HCT116 (cell line): ENCODE results near the gene KRTAP5-4. TPM values are rescaled to one million over a fixed set of nuclear protein-coding genes. Genes with fewer than 3 reads are reported as not detected.

ENCODE experiments used
- ATAC-seq: fragments of 200-7000 bp; cut with Tn5 transposase; 2 replicates; pipeline ENCODE4 v1.9.1; 2020; ENCODE audit warnings: mild to moderate bottlenecking, moderate library complexity
- BruUV-seq: library from RNA; stranded (reverse); fragments of 400-500 nt; replicated peaks from 2 replicates; lab custom pipeline; 2021; lab: Mats Ljungman, UMichigan
- CTCF ChIA-PET: fragments of 300-600 bp; sonication (Branson Sonifier 250); formaldehyde crosslinking; loops from one replicate; lab custom pipeline; 2021; ENCODE audit warnings: antibody characterized with exemption; lab: Charles Lee
- POLR2A ChIA-PET: fragments of 300-600, 350-600 bp; sonication (Branson Sonifier 250); formaldehyde crosslinking; loops from one replicate; lab custom pipeline; 2021; ENCODE audit warnings: antibody characterized with exemption; lab: Charles Lee
- RAD21 ChIA-PET, 2 experiments: fragments of 300-600 bp; sonication (Branson Sonifier 250); formaldehyde crosslinking; loops; one replicate each; lab custom pipeline; 2023; ENCODE audit warnings: low total read pairs in 2 of 2; ENCODE audit not compliant: uncharacterized antibody in 2 of 2, unreplicated experiment in 2 of 2, low non-redundant PET in 1 of 2; lab: Charles Lee
- DNase-seq: peaks from one replicate; pipeline ENCODE4 v3.0.0-alpha.2; 2010; ENCODE audit warnings: low read depth, low spot score
- H2AFZ ChIP-seq: fragments of 200-600 bp; shearing (Covaris generic), sonication (generic); 2 replicates; pipeline ENCODE4 v1.6.1; 2017; ENCODE audit warnings: low read depth, mixed run types, mixed read lengths, antibody characterized with exemption, low read length; ENCODE audit not compliant: poor library complexity, severe bottlenecking
- H3K27ac ChIP-seq: 2 replicates; pipeline ENCODE4 v1.5.1; 2012; ENCODE audit warnings: low read depth, low read length
- H3K27me3 ChIP-seq: fragments of 200-600 bp; sonication (generic); 2 replicates; pipeline ENCODE4 v1.6.1; 2016; ENCODE audit warnings: mixed run types, low read length, mixed read lengths; ENCODE audit not compliant: insufficient read depth
- H3K36me3 ChIP-seq, 2 experiments: fragments of 200-500 bp in 1 of 2; fragments of 200-600 bp in 1 of 2; sonication (Bioruptor generic) in 1 of 2; sonication (generic) in 1 of 2; 2 replicates each; pipeline versions ENCODE4 v1.5.1 to v1.6.1; 2014 to 2016; ENCODE audit warnings: low read length in 2 of 2, inconsistent platforms in 1 of 2, mixed read lengths in 1 of 2, mixed run types in 1 of 2; ENCODE audit not compliant: insufficient read depth in 2 of 2, control insufficient read depth in 1 of 2
- H3K4me1 ChIP-seq, 2 experiments: fragments of 200-600 bp in 1 of 2; sonication (generic) in 1 of 2; 2 replicates each; pipeline versions ENCODE4 v1.5.1 to v1.6.1; 2012 to 2017; ENCODE audit warnings: low read length in 2 of 2, inconsistent platforms in 1 of 2, mild to moderate bottlenecking in 1 of 2, mixed read lengths in 1 of 2, mixed run types in 1 of 2, moderate library complexity in 1 of 2; ENCODE audit not compliant: insufficient read depth in 2 of 2, control insufficient read depth in 1 of 2
- H3K4me2 ChIP-seq: fragments of 200-600 bp; sonication (generic); 2 replicates; pipeline ENCODE4 v1.6.1; 2017; ENCODE audit warnings: mixed run types, low read length, mixed read lengths
- H3K4me3 ChIP-seq, 2 experiments: fragments of 200-600 bp in 1 of 2; sonication (generic) in 1 of 2; replicated peaks in 1 of 2; 2 replicates each; pipeline ENCODE4 v1.5.1; 2011 to 2016; ENCODE audit warnings: low read length in 2 of 2, control low read depth in 1 of 2, low read depth in 1 of 2, mild to moderate bottlenecking in 1 of 2, mixed read lengths in 1 of 2, mixed run types in 1 of 2
- H3K79me2 ChIP-seq: fragments of 200-600 bp; sonication (generic); 2 replicates; pipeline ENCODE4 v1.6.1; 2017; ENCODE audit warnings: mild to moderate bottlenecking, mixed run types, low read length, moderate library complexity, mixed read lengths; ENCODE audit not compliant: insufficient read depth
- H3K9ac ChIP-seq: fragments of 200-600 bp; sonication (generic); 2 replicates; pipeline ENCODE4 v1.6.1; 2016; ENCODE audit warnings: low read length, mixed read lengths
- H3K9me2 ChIP-seq: fragments of 200-600 bp; sonication (generic), shearing (Covaris generic); 2 replicates; pipeline ENCODE4 v1.6.1; 2017; ENCODE audit warnings: mixed run types, mild to moderate bottlenecking, moderate library complexity; ENCODE audit not compliant: insufficient read depth
- H3K9me3 ChIP-seq, 2 experiments: fragments of 200-500 bp in 1 of 2; fragments of 200-600 bp in 1 of 2; sonication (Bioruptor generic) in 1 of 2; sonication (generic) in 1 of 2; 2 replicates each; pipeline ENCODE4 v1.6.1; 2014 to 2017; ENCODE audit warnings: low read length in 2 of 2, mixed read lengths in 2 of 2, inconsistent platforms in 1 of 2, low read depth in 1 of 2, mild to moderate bottlenecking in 1 of 2, mixed run types in 1 of 2, moderate library complexity in 1 of 2; ENCODE audit not compliant: control insufficient read depth in 1 of 2, insufficient read depth in 1 of 2
- H4K20me1 ChIP-seq: fragments of 200-600 bp; sonication (generic), shearing (Covaris generic); 2 replicates; pipeline ENCODE4 v1.6.1; 2017; ENCODE audit warnings: mixed run types, mild to moderate bottlenecking, moderate library complexity; ENCODE audit not compliant: insufficient read depth
- EZH2 ChIP-seq: fragments of 200-600 bp; sonication (generic); IDR thresholded peaks from 2 replicates; pipeline ENCODE4 v1.6.1; 2017; ENCODE audit warnings: antibody characterized with exemption, mixed run types
- EZH2phosphoT487 ChIP-seq: fragments of 200-600 bp; IDR thresholded peaks from 2 replicates; pipeline ENCODE4 v1.6.1; 2018; ENCODE audit warnings: antibody characterized with exemption, borderline replicate concordance
- FOSL1 ChIP-seq: IDR thresholded peaks from 2 replicates; pipeline ENCODE4 v1.6.1; 2012; ENCODE audit warnings: low read depth
- POLR2AphosphoS5 ChIP-seq: IDR thresholded peaks from 2 replicates; pipeline ENCODE4 v1.6.1; 2011; ENCODE audit warnings: mild to moderate bottlenecking, low read depth, low read length, moderate library complexity
- RAD21 ChIP-seq: IDR thresholded peaks from 2 replicates; pipeline ENCODE4 v1.6.1; 2012; ENCODE audit warnings: low read depth, mild to moderate bottlenecking
- SIN3A ChIP-seq: IDR thresholded peaks from 2 replicates; pipeline ENCODE4 v1.6.1; 2012; ENCODE audit warnings: low read depth
- YY1 ChIP-seq: IDR thresholded peaks from 2 replicates; pipeline ENCODE4 v1.6.1; 2011; ENCODE audit warnings: low read length, low read depth, moderate library complexity, mild to moderate bottlenecking; ENCODE audit not compliant: insufficient replicate concordance; ENCODE audit errors: extremely low read depth
- intact Hi-C: fragments of 100-400 bp; cut with micrococcal nuclease; formaldehyde crosslinking; loops from 2 replicates; pipeline ENCODE4 v1.10.0; 2022
- total RNA-seq: library from RNA; stranded (reverse); gene quantifications from one replicate; pipeline ENCODE4 v1.2.1, GENCODE V29; 2021; ENCODE audit not compliant: unreplicated experiment
- TF ChIP-seq, protein P1 (sequence below), 3 experiments: fragments of 200-600 bp in 1 of 3; sonication (generic) in 1 of 3; IDR thresholded peaks in 2 of 3; conservative IDR thresholded peaks in 1 of 3; 2 replicates each; pipeline ENCODE4 v1.5.1; 2012 to 2017; ENCODE audit warnings: low read depth in 2 of 3, low read length in 2 of 3, antibody characterized with exemption in 1 of 3, borderline replicate concordance in 1 of 3, control low read depth in 1 of 3, mild to moderate bottlenecking in 1 of 3, mixed read lengths in 1 of 3, mixed run types in 1 of 3, moderate library complexity in 1 of 3; ENCODE audit not compliant: insufficient read depth in 1 of 3
- TF ChIP-seq, protein P2 (sequence below): IDR thresholded peaks from 2 replicates; pipeline ENCODE4 v1.6.1; 2012; ENCODE audit warnings: low read depth
- TF ChIP-seq, protein P3 (sequence below): IDR thresholded peaks from 2 replicates; pipeline ENCODE4 v1.6.1; 2012

The KRTAP5-4 gene
- total RNA-seq, 1 experiment from 2014 or later: not detected

DNA sequence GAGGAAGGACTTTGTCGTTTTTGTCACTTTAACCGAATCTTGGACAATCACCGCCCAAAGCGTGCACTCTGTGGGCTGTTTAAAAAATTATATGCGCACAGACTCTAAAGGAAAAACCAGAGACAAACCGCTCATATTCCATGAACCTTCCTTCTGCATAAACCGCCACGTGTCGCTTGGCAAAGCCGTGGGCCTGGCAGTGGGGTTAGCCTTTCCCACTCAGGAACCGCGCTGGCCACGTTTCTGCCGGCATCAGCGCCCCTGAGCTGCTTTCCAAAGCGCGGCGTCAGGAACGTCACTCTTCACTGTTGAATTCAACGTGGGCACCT is 30.5 kb upstream of the KRTAP5-4 start:
- no peak overlapping the region for H3K9ac ChIP-seq
- CTCF ChIA-PET: interaction anchor here (0.7 to 2.4 kb wide), 31 partner anchors 9 to 534 kb away, joined by 3 to 129 read pairs (median 5); partner anchors contain the start of genes H19, MRPL23 and SYT8
- no peak overlapping the region for H3K27ac ChIP-seq
- H3K4me3 ChIP-seq: no peak overlapping the region
- H3K9me3 ChIP-seq: no peaks in the 10 kb centered on the region
- POLR2A ChIA-PET: interaction anchor here (1.0 to 1.2 kb wide), 3 partner anchors 174 to 181 kb away, joined by 3 to 6 read pairs (median 5); no protein-coding TSS in a partner anchor
- H3K79me2 ChIP-seq: no peaks in the 10 kb centered on the region
- peak overlapping the region; percentile 32; the same call in 1 of the 2 replicates for H3K4me2 ChIP-seq
- no peaks in the 10 kb centered on the region for H3K36me3 ChIP-seq
- RAD21 ChIA-PET: interaction anchor here (0.6 to 1.3 kb wide), 19 partner anchors 41 to 504 kb away, joined by 3 to 26 read pairs (median 4); no protein-coding TSS in a partner anchor
- no peaks in the 10 kb centered on the region for H3K9me2 ChIP-seq
- no peak overlapping the region for H2AFZ ChIP-seq
- H4K20me1 ChIP-seq: no peaks in the 10 kb centered on the region
- no TSS peak for BruUV-seq
- TF ChIP-seq, protein P1, sequence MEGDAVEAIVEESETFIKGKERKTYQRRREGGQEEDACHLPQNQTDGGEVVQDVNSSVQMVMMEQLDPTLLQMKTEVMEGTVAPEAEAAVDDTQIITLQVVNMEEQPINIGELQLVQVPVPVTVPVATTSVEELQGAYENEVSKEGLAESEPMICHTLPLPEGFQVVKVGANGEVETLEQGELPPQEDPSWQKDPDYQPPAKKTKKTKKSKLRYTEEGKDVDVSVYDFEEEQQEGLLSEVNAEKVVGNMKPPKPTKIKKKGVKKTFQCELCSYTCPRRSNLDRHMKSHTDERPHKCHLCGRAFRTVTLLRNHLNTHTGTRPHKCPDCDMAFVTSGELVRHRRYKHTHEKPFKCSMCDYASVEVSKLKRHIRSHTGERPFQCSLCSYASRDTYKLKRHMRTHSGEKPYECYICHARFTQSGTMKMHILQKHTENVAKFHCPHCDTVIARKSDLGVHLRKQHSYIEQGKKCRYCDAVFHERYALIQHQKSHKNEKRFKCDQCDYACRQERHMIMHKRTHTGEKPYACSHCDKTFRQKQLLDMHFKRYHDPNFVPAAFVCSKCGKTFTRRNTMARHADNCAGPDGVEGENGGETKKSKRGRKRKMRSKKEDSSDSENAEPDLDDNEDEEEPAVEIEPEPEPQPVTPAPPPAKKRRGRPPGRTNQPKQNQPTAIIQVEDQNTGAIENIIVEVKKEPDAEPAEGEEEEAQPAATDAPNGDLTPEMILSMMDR (IDR thresholded peaks at IDR 0.05 in 2 of 3, conservative IDR thresholded peaks at IDR 0.05 in 1 of 3; ENCODE audit: borderline replicate concordance in 1 of 3, insufficient read depth in 1 of 3, low read depth in 2 of 3, low read length in 2 of 3): no peak
- TF ChIP-seq FOSL1 (no peak), RAD21 (no peak), POLR2AphosphoS5 (no peak), YY1 (no peak), EZH2phosphoT487 (no peak), EZH2 (no peak), SIN3A (no peak)
- TF ChIP-seq, protein P2, sequence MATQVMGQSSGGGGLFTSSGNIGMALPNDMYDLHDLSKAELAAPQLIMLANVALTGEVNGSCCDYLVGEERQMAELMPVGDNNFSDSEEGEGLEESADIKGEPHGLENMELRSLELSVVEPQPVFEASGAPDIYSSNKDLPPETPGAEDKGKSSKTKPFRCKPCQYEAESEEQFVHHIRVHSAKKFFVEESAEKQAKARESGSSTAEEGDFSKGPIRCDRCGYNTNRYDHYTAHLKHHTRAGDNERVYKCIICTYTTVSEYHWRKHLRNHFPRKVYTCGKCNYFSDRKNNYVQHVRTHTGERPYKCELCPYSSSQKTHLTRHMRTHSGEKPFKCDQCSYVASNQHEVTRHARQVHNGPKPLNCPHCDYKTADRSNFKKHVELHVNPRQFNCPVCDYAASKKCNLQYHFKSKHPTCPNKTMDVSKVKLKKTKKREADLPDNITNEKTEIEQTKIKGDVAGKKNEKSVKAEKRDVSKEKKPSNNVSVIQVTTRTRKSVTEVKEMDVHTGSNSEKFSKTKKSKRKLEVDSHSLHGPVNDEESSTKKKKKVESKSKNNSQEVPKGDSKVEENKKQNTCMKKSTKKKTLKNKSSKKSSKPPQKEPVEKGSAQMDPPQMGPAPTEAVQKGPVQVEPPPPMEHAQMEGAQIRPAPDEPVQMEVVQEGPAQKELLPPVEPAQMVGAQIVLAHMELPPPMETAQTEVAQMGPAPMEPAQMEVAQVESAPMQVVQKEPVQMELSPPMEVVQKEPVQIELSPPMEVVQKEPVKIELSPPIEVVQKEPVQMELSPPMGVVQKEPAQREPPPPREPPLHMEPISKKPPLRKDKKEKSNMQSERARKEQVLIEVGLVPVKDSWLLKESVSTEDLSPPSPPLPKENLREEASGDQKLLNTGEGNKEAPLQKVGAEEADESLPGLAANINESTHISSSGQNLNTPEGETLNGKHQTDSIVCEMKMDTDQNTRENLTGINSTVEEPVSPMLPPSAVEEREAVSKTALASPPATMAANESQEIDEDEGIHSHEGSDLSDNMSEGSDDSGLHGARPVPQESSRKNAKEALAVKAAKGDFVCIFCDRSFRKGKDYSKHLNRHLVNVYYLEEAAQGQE: no peak
- TF ChIP-seq, protein P3, sequence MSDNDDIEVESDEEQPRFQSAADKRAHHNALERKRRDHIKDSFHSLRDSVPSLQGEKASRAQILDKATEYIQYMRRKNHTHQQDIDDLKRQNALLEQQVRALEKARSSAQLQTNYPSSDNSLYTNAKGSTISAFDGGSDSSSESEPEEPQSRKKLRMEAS: no peak
- DNase-seq (no peak), ATAC-seq (no peak; the same call in 1 of the 2 replicates)
- intact Hi-C loops: loop anchor here (1.0 to 5.0 kb wide), 4 partner anchors 41 to 500 kb away; no protein-coding TSS in a partner anchor
- no peaks in the 10 kb centered on the region for H3K27me3 ChIP-seq
- peaks cover 0 to 7% of the 10 kb centered on the region in 2 experiments; a peak in 3 of 4 replicates for H3K4me1 ChIP-seq
